Measurements from ENCODE around the gene COG5. TPM values are rescaled to one million over a fixed set of nuclear protein-coding genes. Genes with fewer than 3 reads are reported as not detected.

Gene COG5
- total and polyA plus RNA-seq, 4 experiments from 2014 or later = 39.3 to 87.8 (median 64.6) TPM

GRCh38 chr7:107372298-107372697 lies 191.4 kb downstream of the COG5 start:
- Mint-ChIP-seq H3K27me3 (no peaks in the 10 kb centered on the region), H3K27ac (no peak overlapping the region), H3K4me1 (peaks cover 0 to 3% (median 0%) of the 10 kb centered on the region in 4 donors), H3K36me3 (peaks cover 5 to 21% of the 10 kb centered on the region in 2 donors), H3K9me3 (peaks cover 0 to 3% (median 0%) of the 10 kb centered on the region in 8 donors), H3K4me3 (no peak overlapping the region)
- no peaks in the 10 kb centered on the region for H3K36me3 ChIP-seq (ENCODE audit: insufficient read depth, low read length)
- H3K27ac ChIP-seq (ENCODE audit: low read depth, low read length) = no peak overlapping the region
- H3K9me3 ChIP-seq (ENCODE audit: control insufficient read depth in 1 of 2, low read length in 2 of 2) = no peaks in the 10 kb centered on the region
- no peaks in the 10 kb centered on the region for H3K27me3 ChIP-seq (ENCODE audit: insufficient read depth, low read length)
- DNase-seq = no peak
- intact Hi-C loops (cut with micrococcal nuclease) = loop anchor here (5.0 kb wide), 1 partner anchor 355 kb away; no protein-coding TSS in a partner anchor
- ChIA-PET CTCF (ENCODE audit: partially characterized antibody) (no interaction called here), POLR2A (ENCODE audit: partially characterized antibody) (no interaction called here)
- H3K4me1 ChIP-seq (ENCODE audit: insufficient read depth, low read length) = no peaks in the 10 kb centered on the region
- no peak overlapping the region for H3K4me3 ChIP-seq (ENCODE audit: low read length in 2 of 2)

GRCh38 chr7:107370816-107371215 lies 192.9 kb downstream of the COG5 start:
- Histone ChIP-seq H3K27ac (ENCODE audit: low read depth, low read length) (no peak overlapping the region), H3K9me3 (ENCODE audit: control insufficient read depth in 1 of 2, low read length in 2 of 2) (no peaks in the 10 kb centered on the region), H3K36me3 (ENCODE audit: insufficient read depth, low read length) (no peaks in the 10 kb centered on the region), H3K4me3 (ENCODE audit: low read length in 2 of 2) (no peak overlapping the region), H3K4me1 (ENCODE audit: insufficient read depth, low read length) (no peaks in the 10 kb centered on the region), H3K27me3 (ENCODE audit: insufficient read depth, low read length) (no peaks in the 10 kb centered on the region)
- Mint-ChIP-seq H3K4me1 (peaks cover 0 to 4% (median 0%) of the 10 kb centered on the region in 4 donors), H3K9me3 (peaks cover 0 to 3% (median 0%) of the 10 kb centered on the region in 8 donors), H3K27me3 (no peaks in the 10 kb centered on the region), H3K27ac (no peak overlapping the region), H3K4me3 (no peak overlapping the region), H3K36me3 (peaks cover 5 to 29% of the 10 kb centered on the region in 2 donors)
- no peak for DNase-seq
- POLR2A ChIA-PET (ENCODE audit: partially characterized antibody) = no interaction called here
- CTCF ChIA-PET (ENCODE audit: partially characterized antibody) = no interaction called here
- intact Hi-C loops (cut with micrococcal nuclease) = loop anchor here (5.0 kb wide), 1 partner anchor 356 kb away; no protein-coding TSS in a partner anchor

GRCh38 chr7:107364787-107365186 lies 198.9 kb downstream of the COG5 start:
- peaks cover 39 to 55% of the 10 kb centered on the region in 2 donors for H3K36me3 Mint-ChIP-seq
- no peak overlapping the region for H3K27ac Mint-ChIP-seq
- intact Hi-C loops (cut with micrococcal nuclease) = no loop called here
- no peak for DNase-seq
- no peaks in the 10 kb centered on the region for H3K9me3 ChIP-seq (ENCODE audit: control insufficient read depth in 1 of 2, low read length in 2 of 2)
- no peak overlapping the region for H3K27ac ChIP-seq (ENCODE audit: low read depth, low read length)
- no peaks in the 10 kb centered on the region for H3K4me1 ChIP-seq (ENCODE audit: insufficient read depth, low read length)
- ChIA-PET POLR2A (ENCODE audit: partially characterized antibody) (no interaction called here), CTCF (ENCODE audit: partially characterized antibody) (no interaction called here)
- H3K4me1 Mint-ChIP-seq = peaks cover 0 to 5% (median 0%) of the 10 kb centered on the region in 4 donors
- H3K4me3 ChIP-seq (ENCODE audit: low read length in 2 of 2) = no peak overlapping the region
- H3K36me3 ChIP-seq (ENCODE audit: insufficient read depth, low read length) = peaks cover 10% of the 10 kb centered on the region
- H3K9me3 Mint-ChIP-seq = peaks cover 0 to 3% (median 0%) of the 10 kb centered on the region in 8 donors
- no peaks in the 10 kb centered on the region for H3K27me3 Mint-ChIP-seq
- H3K27me3 ChIP-seq (ENCODE audit: insufficient read depth, low read length) = no peaks in the 10 kb centered on the region
- no peak overlapping the region for H3K4me3 Mint-ChIP-seq

GRCh38 chr7:107359520-107360316 lies 204.0 kb downstream of the COG5 start:
- no peaks in the 10 kb centered on the region for H3K4me1 ChIP-seq (ENCODE audit: insufficient read depth, low read length)
- POLR2A ChIA-PET (ENCODE audit: partially characterized antibody) = no interaction called here
- peaks cover 17% of the 10 kb centered on the region for H3K36me3 ChIP-seq (ENCODE audit: insufficient read depth, low read length)
- no peaks in the 10 kb centered on the region for H3K9me3 ChIP-seq (ENCODE audit: control insufficient read depth in 1 of 2, low read length in 2 of 2)
- no peaks in the 10 kb centered on the region for H3K27me3 ChIP-seq (ENCODE audit: insufficient read depth, low read length)
- Mint-ChIP-seq H3K4me3 (no peak overlapping the region), H3K36me3 (peaks cover 59% of the 10 kb centered on the region in 2 donors), H3K4me1 (no peaks in the 10 kb centered on the region), H3K27ac (no peak overlapping the region), H3K27me3 (no peaks in the 10 kb centered on the region), H3K9me3 (peaks cover 0 to 3% (median 0%) of the 10 kb centered on the region in 8 donors)
- H3K4me3 ChIP-seq (ENCODE audit: low read length in 2 of 2) = no peak overlapping the region
- intact Hi-C loops (cut with micrococcal nuclease) = no loop called here
- no peak overlapping the region for H3K27ac ChIP-seq (ENCODE audit: low read depth, low read length)
- DNase-seq = peak in 1 of 5 donors; percentile 22
- CTCF ChIA-PET (ENCODE audit: partially characterized antibody) = no interaction called here

- ChIA-PET POLR2A (ENCODE audit: partially characterized antibody) (no interaction called here), CTCF (ENCODE audit: partially characterized antibody) (no interaction called here)
- peaks cover 38 to 52% of the 10 kb centered on the region in 2 donors for H3K36me3 Mint-ChIP-seq
- H3K4me3 ChIP-seq (ENCODE audit: low read length in 2 of 2) = no peak overlapping the region
- no peak overlapping the region for H3K27ac ChIP-seq (ENCODE audit: low read depth, low read length)
- H3K4me3 Mint-ChIP-seq = no peak overlapping the region
- no peak for DNase-seq
- peaks cover 0 to 3% (median 0%) of the 10 kb centered on the region in 8 donors for H3K9me3 Mint-ChIP-seq
- no peaks in the 10 kb centered on the region for H3K4me1 ChIP-seq (ENCODE audit: insufficient read depth, low read length)
- H3K36me3 ChIP-seq (ENCODE audit: insufficient read depth, low read length) = peaks cover 15% of the 10 kb centered on the region
- no peaks in the 10 kb centered on the region for H3K27me3 ChIP-seq (ENCODE audit: insufficient read depth, low read length)
- H3K9me3 ChIP-seq (ENCODE audit: control insufficient read depth in 1 of 2, low read length in 2 of 2) = no peaks in the 10 kb centered on the region
- no peak overlapping the region for H3K27ac Mint-ChIP-seq
- no peaks in the 10 kb centered on the region for H3K4me1 Mint-ChIP-seq
- H3K27me3 Mint-ChIP-seq = no peaks in the 10 kb centered on the region
- intact Hi-C loops (cut with micrococcal nuclease) = no loop called here
Observed at GRCh38 chr7:107355616-107356015, 208.1 kb downstream of the COG5 start.

GRCh38 chr7:107354640-107355039 lies 209.1 kb downstream of the COG5 start:
- peaks cover 32 to 44% of the 10 kb centered on the region in 2 donors for H3K36me3 Mint-ChIP-seq
- H3K27ac Mint-ChIP-seq = no peak overlapping the region
- Histone ChIP-seq H3K36me3 (ENCODE audit: insufficient read depth, low read length) (peaks cover 6% of the 10 kb centered on the region), H3K9me3 (ENCODE audit: control insufficient read depth in 1 of 2, low read length in 2 of 2) (no peaks in the 10 kb centered on the region), H3K4me1 (ENCODE audit: insufficient read depth, low read length) (no peaks in the 10 kb centered on the region), H3K27ac (ENCODE audit: low read depth, low read length) (no peak overlapping the region), H3K27me3 (ENCODE audit: insufficient read depth, low read length) (no peaks in the 10 kb centered on the region), H3K4me3 (ENCODE audit: low read length in 2 of 2) (no peak overlapping the region)
- H3K4me1 Mint-ChIP-seq = no peaks in the 10 kb centered on the region
- ChIA-PET CTCF (ENCODE audit: partially characterized antibody) (no interaction called here), POLR2A (ENCODE audit: partially characterized antibody) (no interaction called here)
- peaks cover 0 to 1% (median 0%) of the 10 kb centered on the region in 8 donors for H3K9me3 Mint-ChIP-seq
- no peaks in the 10 kb centered on the region for H3K27me3 Mint-ChIP-seq
- DNase-seq = no peak
- H3K4me3 Mint-ChIP-seq = no peak overlapping the region
- intact Hi-C loops (cut with micrococcal nuclease) = no loop called here

- Mint-ChIP-seq H3K36me3 (peaks cover 28 to 35% of the 10 kb centered on the region in 2 donors), H3K9me3 (peaks cover 0 to 1% (median 0%) of the 10 kb centered on the region in 8 donors), H3K27me3 (no peaks in the 10 kb centered on the region), H3K27ac (no peak overlapping the region), H3K4me3 (no peak overlapping the region), H3K4me1 (no peaks in the 10 kb centered on the region)
- Histone ChIP-seq H3K4me1 (ENCODE audit: insufficient read depth, low read length) (no peaks in the 10 kb centered on the region), H3K4me3 (ENCODE audit: low read length in 2 of 2) (no peak overlapping the region), H3K9me3 (ENCODE audit: control insufficient read depth in 1 of 2, low read length in 2 of 2) (no peaks in the 10 kb centered on the region), H3K36me3 (ENCODE audit: insufficient read depth, low read length) (no peaks in the 10 kb centered on the region), H3K27me3 (ENCODE audit: insufficient read depth, low read length) (no peaks in the 10 kb centered on the region), H3K27ac (ENCODE audit: low read depth, low read length) (no peak overlapping the region)
- CTCF ChIA-PET (ENCODE audit: partially characterized antibody) = no interaction called here
- no peak for DNase-seq
- intact Hi-C loops (cut with micrococcal nuclease) = no loop called here
- POLR2A ChIA-PET (ENCODE audit: partially characterized antibody) = interaction anchor here (0.7 kb wide), 1 partner anchor 296 kb away, joined by 3 read pairs; no protein-coding TSS in a partner anchor
Observed at GRCh38 chr7:107353701-107354100, 210.0 kb downstream of the COG5 start.
